Skin of body (tissue), 2 donors: ENCODE data around the gene GRIN3B. TPM values are rescaled to one million over a fixed set of nuclear protein-coding genes. Genes with fewer than 3 reads are reported as not detected.

Experiments
- DNase-seq: peaks from one replicate; lab custom pipeline; 2025; lab: John Stamatoyannopoulos, UW
- total RNA-seq: library from RNA; depleted of rRNA; stranded (reverse); fragments of >200 nt; gene quantifications from one replicate; pipeline ENCODE4 v1.2.3, GENCODE V29; 2014

The GRIN3B gene
- total RNA-seq, 1 donor from 2014 or later = 0.20 TPM

- no peak for DNase-seq
Observed at GRCh38 chr19:964116-964520, 36.1 kb upstream of the GRIN3B start.

- DNase-seq = no peak
Observed at GRCh38 chr19:964761-965694, 35.2 kb upstream of the GRIN3B start.

GRCh38 chr19:966485-967088 lies 33.6 kb upstream of the GRIN3B start:
- DNase-seq = no peak

- DNase-seq = no peak
Observed at GRCh38 chr19:970695-971094, 29.5 kb upstream of the GRIN3B start.

- DNase-seq = no peak
Observed at GRCh38 chr19:971795-972194, 28.4 kb upstream of the GRIN3B start.

- DNase-seq = no peak
Observed at GRCh38 chr19:972281-972680, 27.9 kb upstream of the GRIN3B start.

- DNase-seq = no peak
Observed at GRCh38 chr19:973726-974563, 26.3 kb upstream of the GRIN3B start.

- no peak for DNase-seq
Observed at GRCh38 chr19:974564-975257, 25.5 kb upstream of the GRIN3B start.

GRCh38 chr19:976476-976875 lies 23.7 kb upstream of the GRIN3B start:
- no peak for DNase-seq

- DNase-seq = no peak
Observed at GRCh38 chr19:977058-977464, 23.2 kb upstream of the GRIN3B start.

- DNase-seq = no peak
Observed at GRCh38 chr19:979318-979741, 20.9 kb upstream of the GRIN3B start.

GRCh38 chr19:980133-980998 lies 19.9 kb upstream of the GRIN3B start:
- DNase-seq = no peak

- DNase-seq = peak; percentile 30
Observed at GRCh38 chr19:982567-983170, 17.6 kb upstream of the GRIN3B start.

GRCh38 chr19:984165-984967 lies 15.9 kb upstream of the GRIN3B start, which contains the start of gene WDR18:
Gene WDR18, plus strand, starts transcription at chr19:984345. Its CDS starts 9 bp downstream, at chr19:984354.
- peak; percentile 79 for DNase-seq

- DNase-seq = no peak
Observed at GRCh38 chr19:986083-986482, 14.1 kb upstream of the GRIN3B start.

GRCh38 chr19:988081-988480 lies 12.1 kb upstream of the GRIN3B start:
- no peak for DNase-seq

GRCh38 chr19:988510-988909 lies 11.7 kb upstream of the GRIN3B start:
- DNase-seq = no peak

GRCh38 chr19:989381-990081 lies 10.7 kb upstream of the GRIN3B start:
- no peak for DNase-seq
